ENCODE results near the gene RRAD.

RRAD gene

DNA sequence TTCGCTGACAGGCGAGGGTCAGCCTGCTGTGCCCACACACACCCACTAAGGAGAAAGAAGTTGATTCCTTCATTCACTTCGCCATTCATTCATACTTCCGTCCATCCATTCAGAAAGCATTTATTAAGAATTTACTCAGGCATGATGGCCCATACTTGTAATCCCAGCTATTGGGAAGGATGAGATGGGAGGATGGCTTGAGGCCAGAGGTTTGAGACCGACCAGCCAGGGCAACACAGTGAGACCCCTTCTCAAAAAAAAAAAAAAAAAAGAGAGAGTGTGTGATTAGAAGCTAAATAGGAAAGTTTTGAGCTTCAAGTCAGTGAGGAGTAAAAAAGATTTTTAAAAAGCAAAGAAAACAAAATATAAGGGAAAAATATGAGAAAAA, 18.7 kb upstream of the RRAD start:
- no peak overlapping the region for H3K4me3 ChIP-seq (ENCODE audit: control insufficient read depth, low read depth, low read length)
- DNase-seq (ENCODE audit: low read depth): no peak
- TF ChIP-seq CTCF (conservative IDR thresholded peaks at IDR 0.05; ENCODE audit: control insufficient read depth, insufficient read depth, low read depth, low read length): no peak

DNA sequence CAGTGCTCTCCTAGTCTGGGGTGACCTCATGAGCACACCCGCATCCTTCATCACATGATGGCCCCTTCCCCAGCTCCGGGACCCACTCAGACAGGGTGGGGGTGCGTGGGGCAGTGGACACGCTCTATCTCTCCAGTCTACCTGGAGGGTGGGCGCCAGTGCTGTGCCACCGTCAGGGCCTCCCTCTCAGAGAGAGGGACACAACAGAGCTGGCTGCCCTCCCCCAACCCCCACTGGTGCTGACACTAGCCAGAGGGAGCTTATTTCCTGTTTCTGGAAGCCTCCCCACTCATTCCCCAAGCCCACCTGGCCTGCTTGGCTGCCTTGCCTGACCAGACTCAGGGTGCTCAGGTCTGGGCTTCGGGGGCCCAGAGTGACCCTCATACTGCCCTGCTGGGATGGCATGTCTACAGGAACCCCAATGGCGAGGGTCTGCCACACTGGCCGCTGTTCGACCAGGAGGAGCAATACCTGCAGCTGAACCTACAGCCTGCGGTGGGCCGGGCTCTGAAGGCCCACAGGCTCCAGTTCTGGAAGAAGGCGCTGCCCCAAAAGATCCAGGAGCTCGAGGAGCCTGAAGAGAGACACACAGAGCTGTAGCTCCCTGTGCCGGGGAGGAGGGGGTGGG, 18.2 kb upstream of the RRAD start:
- no peak for TF ChIP-seq CTCF (conservative IDR thresholded peaks at IDR 0.05; ENCODE audit: control insufficient read depth, insufficient read depth, low read depth, low read length)
- no peak for DNase-seq (ENCODE audit: low read depth)
- no peak overlapping the region for H3K4me3 ChIP-seq (ENCODE audit: control insufficient read depth, low read depth, low read length)

GRCh38 chr16:66942981-66943380, 17.6 kb upstream of the RRAD start:
- no peak for DNase-seq (ENCODE audit: low read depth)
- TF ChIP-seq CTCF (conservative IDR thresholded peaks at IDR 0.05; ENCODE audit: control insufficient read depth, insufficient read depth, low read depth, low read length): no peak
- H3K4me3 ChIP-seq (ENCODE audit: control insufficient read depth, low read depth, low read length): no peak overlapping the region

- H3K4me3 ChIP-seq (ENCODE audit: control insufficient read depth, low read depth, low read length): no peak overlapping the region
- TF ChIP-seq CTCF (conservative IDR thresholded peaks at IDR 0.05; ENCODE audit: control insufficient read depth, insufficient read depth, low read depth, low read length): no peak
- DNase-seq (ENCODE audit: low read depth): no peak
Observed at GRCh38 chr16:66940236-66940635, 14.9 kb upstream of the RRAD start.

- H3K4me3 ChIP-seq (ENCODE audit: control insufficient read depth, low read depth, low read length): no peak overlapping the region
- no peak for TF ChIP-seq CTCF (conservative IDR thresholded peaks at IDR 0.05; ENCODE audit: control insufficient read depth, insufficient read depth, low read depth, low read length)
Observed at GRCh38 chr16:66939366-66939765, 14.0 kb upstream of the RRAD start.

DNA sequence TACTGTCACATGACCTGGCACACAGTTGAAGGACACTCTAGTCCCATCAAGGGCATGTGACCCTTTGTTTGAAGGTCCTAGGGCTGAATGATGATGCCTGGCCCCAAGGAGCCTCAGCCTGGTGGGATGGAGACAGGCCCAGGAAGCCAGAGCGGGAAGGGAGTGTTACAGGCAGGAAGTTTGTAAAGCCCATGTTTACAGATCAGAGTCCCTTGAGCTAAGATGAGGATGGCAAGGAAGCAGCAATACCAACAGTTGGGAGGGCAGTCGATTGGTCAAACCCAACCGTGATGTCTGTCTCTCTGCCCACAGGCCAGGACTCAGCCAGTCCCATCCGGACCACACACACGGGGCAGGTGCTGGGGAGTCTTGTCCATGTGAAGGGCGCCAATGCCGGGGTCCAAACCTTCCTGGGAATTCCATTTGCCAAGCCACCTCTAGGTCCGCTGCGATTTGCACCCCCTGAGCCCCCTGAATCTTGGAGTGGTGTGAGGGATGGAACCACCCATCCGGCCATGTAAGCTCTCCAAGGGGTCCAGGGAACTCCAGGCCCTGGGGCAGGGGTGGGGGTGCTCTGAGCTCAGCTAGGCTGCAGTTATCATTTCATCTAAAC, 12.5 kb upstream of the RRAD start:
- TF ChIP-seq CTCF (conservative IDR thresholded peaks at IDR 0.05; ENCODE audit: control insufficient read depth, insufficient read depth, low read depth, low read length): no peak
- no peak overlapping the region for H3K4me3 ChIP-seq (ENCODE audit: control insufficient read depth, low read depth, low read length)
- DNase-seq (ENCODE audit: low read depth): no peak

More at GRCh38 chr16:66939366-66939765, 14.0 kb upstream of the RRAD start:
- DNase-seq (ENCODE audit: low read depth): no peak
